Endothelial cell of umbilical vein (primary cell): ENCODE data around the gene ZWINT. TPM values are rescaled to one million over a fixed set of nuclear protein-coding genes. Genes with fewer than 3 reads are reported as not detected.

Source experiments
- BruUV-seq: library from RNA; stranded (reverse); fragments of 400-500 nt; replicated peaks from 2 replicates; lab custom pipeline; 2021; lab: Mats Ljungman, UMichigan
- CTCF ChIA-PET: fragments of 300-600, 350-600 bp; sonication (Branson Sonifier 250); formaldehyde crosslinking; loops from one replicate; lab custom pipeline; 2021; ENCODE audit warnings: antibody characterized with exemption, inconsistent platforms; lab: Charles Lee
- POLR2A ChIA-PET: fragments of 300-600, 350-600 bp; sonication (Branson Sonifier 250); formaldehyde crosslinking; loops from one replicate; lab custom pipeline; 2021; ENCODE audit warnings: antibody characterized with exemption, inconsistent platforms; lab: Charles Lee
- DNase-seq: peaks from one replicate; pipeline ENCODE4 v3.0.0-alpha.2; 2011; ENCODE audit warnings: low read depth, low spot score
- FAIRE-seq: peaks from 2 replicates; lab custom pipeline; 2011; peaks lifted over from hg19 to GRCh38; lab: Jason Lieb, UNC
- H2AFZ ChIP-seq: 2 replicates; pipeline ENCODE4 v1.6.0; 2012; ENCODE audit warnings: low read depth, low read length, control low read depth, inconsistent platforms
- H3K27ac ChIP-seq: 2 replicates; pipeline ENCODE4 v1.5.1; 2011; ENCODE audit warnings: low read depth, mild to moderate bottlenecking, control low read depth, low read length, moderate library complexity; ENCODE audit not compliant: insufficient read depth
- H3K27me3 ChIP-seq, 2 experiments: 2 replicates each; pipeline versions ENCODE4 v1.6.0 to v1.6.1; 2011; ENCODE audit warnings: low read length in 2 of 2, mixed read lengths in 1 of 2; ENCODE audit not compliant: control insufficient read depth in 2 of 2, insufficient read depth in 2 of 2
- H3K36me3 ChIP-seq, 2 experiments: 2 replicates in 1 of 2; 3 replicates in 1 of 2; pipeline ENCODE4 v1.5.1; 2011; ENCODE audit warnings: low read length in 2 of 2, mild to moderate bottlenecking in 1 of 2, moderate library complexity in 1 of 2; ENCODE audit not compliant: control insufficient read depth in 2 of 2, insufficient read depth in 2 of 2; ENCODE audit errors: extremely low read depth in 1 of 2
- H3K4me1 ChIP-seq: 3 replicates; pipeline ENCODE4 v1.5.1; 2011; ENCODE audit warnings: mild to moderate bottlenecking, low read length; ENCODE audit not compliant: control insufficient read depth, insufficient read depth; ENCODE audit errors: extremely low read depth
- H3K4me2 ChIP-seq: 2 replicates; pipeline ENCODE4 v1.6.1; 2011; ENCODE audit warnings: low read length, control low read depth, mixed read lengths; ENCODE audit not compliant: insufficient read depth
- H3K4me3 ChIP-seq, 3 experiments: fragments of 200-600 bp in 1 of 3; sonication (generic), shearing (Covaris generic) in 1 of 3; replicated peaks in 1 of 3; 2 replicates each; pipeline ENCODE4 v1.5.1; 2011 to 2016; ENCODE audit warnings: control low read depth in 3 of 3, low read length in 3 of 3, mild to moderate bottlenecking in 2 of 3, inconsistent platforms in 1 of 3, low read depth in 1 of 3, moderate library complexity in 1 of 3; ENCODE audit not compliant: insufficient read depth in 1 of 3
- H3K79me2 ChIP-seq: 2 replicates; pipeline ENCODE4 v1.6.0; 2012; ENCODE audit warnings: low read length, inconsistent platforms; ENCODE audit not compliant: control insufficient read depth, insufficient read depth
- H3K9ac ChIP-seq: replicated peaks from 2 replicates; pipeline ENCODE3; 2011; ENCODE audit warnings: low read length, control low read depth; ENCODE audit not compliant: insufficient read depth; ENCODE audit errors: extremely low read depth
- H3K9me1 ChIP-seq: replicated peaks from 3 replicates; pipeline ENCODE4 v1.6.0; 2011; ENCODE audit warnings: mild to moderate bottlenecking, low read length; ENCODE audit not compliant: control insufficient read depth, insufficient read depth; ENCODE audit errors: extremely low read depth
- H3K9me3 ChIP-seq: replicated peaks from 2 replicates; pipeline ENCODE4 v1.5.1; 2012; ENCODE audit warnings: low read length, inconsistent platforms; ENCODE audit not compliant: control insufficient read depth, insufficient read depth
- H4K20me1 ChIP-seq: replicated peaks from 2 replicates; pipeline ENCODE3; 2011; ENCODE audit warnings: mild to moderate bottlenecking, low read length; ENCODE audit not compliant: control insufficient read depth, insufficient read depth; ENCODE audit errors: extremely low read depth
- FOS ChIP-seq: IDR thresholded peaks from 2 replicates; pipeline ENCODE4 v1.6.1; 2011; ENCODE audit warnings: mild to moderate bottlenecking, low read length, moderate library complexity, borderline replicate concordance; ENCODE audit not compliant: insufficient read depth
- GATA2 ChIP-seq: IDR thresholded peaks from 2 replicates; pipeline ENCODE4 v1.7.0; 2011; ENCODE audit warnings: low read depth, mild to moderate bottlenecking, moderate library complexity, mixed read lengths, low read length; ENCODE audit not compliant: insufficient read length, insufficient read depth
- JUN ChIP-seq: IDR thresholded peaks from 2 replicates; pipeline ENCODE4 v1.6.1; 2011; ENCODE audit warnings: borderline replicate concordance, low read depth; ENCODE audit not compliant: insufficient read length, insufficient read depth
- MYC ChIP-seq: IDR thresholded peaks from one replicate; pipeline ENCODE4 v1.6.1; 2011; ENCODE audit warnings: mild to moderate bottlenecking, low read depth, low read length
- POLR2A ChIP-seq: IDR thresholded peaks from 2 replicates; pipeline ENCODE4 v1.6.1; 2012; ENCODE audit warnings: low read depth, mild to moderate bottlenecking, control low read depth, low read length
- POLR2AphosphoS5 ChIP-seq: IDR thresholded peaks from 2 replicates; pipeline ENCODE4 v1.6.1; 2012; ENCODE audit warnings: low read depth, mild to moderate bottlenecking, control low read depth, low read length, moderate library complexity; ENCODE audit not compliant: insufficient read depth
- dilution Hi-C: fragments of 300-500 bp; cut with MboI; formaldehyde crosslinking; loops from one replicate; pipeline ENCODE4 v1.15.0; 2019; ENCODE audit warnings: low sequenced_read_pairs; ENCODE audit not compliant: extremely low pct_ligation_motif_present
- intact Hi-C: fragments of 100-400 bp; cut with micrococcal nuclease; formaldehyde crosslinking; loops from one replicate; pipeline ENCODE4 v1.10.0; 2022
- polyA plus RNA-seq, 4 experiments: library from polyadenylated mRNA; depleted of rRNA in 3 of 4; stranded (reverse) in 3 of 4; unstranded in 1 of 4; fragments of >200 nt; gene quantifications; 2 replicates each; pipeline versions ENCODE4 v1.2.1 to v1.2.3, GENCODE V29; 2011 to 2012; ENCODE audit warnings: missing spikeins in 1 of 4
- total RNA-seq: library from RNA; stranded (reverse); gene quantifications from 2 replicates; pipeline ENCODE4 v1.2.3, GENCODE V29; 2021
- TF ChIP-seq, protein P1 (sequence below), 2 donors: IDR thresholded peaks; 1 replicate in 1 of 2; 2 replicates in 1 of 2; pipeline ENCODE4 v1.5.1; 2011; ENCODE audit warnings: low read length in 2 of 2, mild to moderate bottlenecking in 2 of 2, moderate library complexity in 2 of 2, control low read depth in 1 of 2, inconsistent platforms in 1 of 2, low read depth in 1 of 2; ENCODE audit not compliant: insufficient read depth in 1 of 2; ENCODE audit errors: extremely low read depth in 1 of 2
- TF ChIP-seq, protein P2 (sequence below): IDR thresholded peaks from 2 replicates; pipeline ENCODE4 v1.6.1; 2011; ENCODE audit not compliant: insufficient read depth, insufficient read length

ZWINT gene
- total and polyA plus RNA-seq, 2 donors (not counting 3 experiments of a cell fraction or from before 2014, with no cell fraction given): 42.8 to 69.6 TPM

DNA sequence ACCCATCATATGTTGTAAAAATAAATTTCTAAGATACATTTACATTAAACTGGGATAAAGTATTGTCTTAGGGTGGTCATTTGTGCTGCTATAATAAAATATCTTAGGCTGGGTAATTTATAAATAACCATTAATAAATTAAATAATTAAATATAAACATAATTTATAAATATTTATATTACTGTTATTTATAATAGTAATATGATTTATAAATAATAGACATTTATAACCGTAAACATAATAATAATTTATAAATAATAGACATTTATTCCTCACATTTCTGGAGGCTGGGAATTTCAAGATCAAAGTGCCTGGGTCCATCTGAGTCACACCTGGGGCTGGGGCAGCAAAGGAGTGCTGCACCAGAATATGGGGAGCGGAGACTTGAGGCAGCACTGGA is 31.1 kb downstream of the ZWINT start:
- Histone ChIP-seq H3K9me1 (no peaks in the 10 kb centered on the region), H3K4me2 (no peak overlapping the region), H3K9ac (no peak overlapping the region), H3K4me1 (no peaks in the 10 kb centered on the region), H3K79me2 (no peaks in the 10 kb centered on the region), H3K27me3 (no peaks in the 10 kb centered on the region), H3K36me3 (no peaks in the 10 kb centered on the region), H3K27ac (no peak overlapping the region), H3K9me3 (no peaks in the 10 kb centered on the region), H4K20me1 (no peaks in the 10 kb centered on the region), H3K4me3 (no peak overlapping the region), H2AFZ (no peak overlapping the region)
- dilution Hi-C loops (no loop called here), intact Hi-C loops (no loop called here)
- FAIRE-seq (no peak), DNase-seq (no peak)
- ChIA-PET CTCF (no interaction called here), POLR2A (no interaction called here)
- TF ChIP-seq FOS (no peak), GATA2 (no peak)
- TF ChIP-seq, protein P1, sequence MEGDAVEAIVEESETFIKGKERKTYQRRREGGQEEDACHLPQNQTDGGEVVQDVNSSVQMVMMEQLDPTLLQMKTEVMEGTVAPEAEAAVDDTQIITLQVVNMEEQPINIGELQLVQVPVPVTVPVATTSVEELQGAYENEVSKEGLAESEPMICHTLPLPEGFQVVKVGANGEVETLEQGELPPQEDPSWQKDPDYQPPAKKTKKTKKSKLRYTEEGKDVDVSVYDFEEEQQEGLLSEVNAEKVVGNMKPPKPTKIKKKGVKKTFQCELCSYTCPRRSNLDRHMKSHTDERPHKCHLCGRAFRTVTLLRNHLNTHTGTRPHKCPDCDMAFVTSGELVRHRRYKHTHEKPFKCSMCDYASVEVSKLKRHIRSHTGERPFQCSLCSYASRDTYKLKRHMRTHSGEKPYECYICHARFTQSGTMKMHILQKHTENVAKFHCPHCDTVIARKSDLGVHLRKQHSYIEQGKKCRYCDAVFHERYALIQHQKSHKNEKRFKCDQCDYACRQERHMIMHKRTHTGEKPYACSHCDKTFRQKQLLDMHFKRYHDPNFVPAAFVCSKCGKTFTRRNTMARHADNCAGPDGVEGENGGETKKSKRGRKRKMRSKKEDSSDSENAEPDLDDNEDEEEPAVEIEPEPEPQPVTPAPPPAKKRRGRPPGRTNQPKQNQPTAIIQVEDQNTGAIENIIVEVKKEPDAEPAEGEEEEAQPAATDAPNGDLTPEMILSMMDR (IDR thresholded peaks at IDR 0.05; ENCODE audit: extremely low read depth in 1 of 2, insufficient read depth in 1 of 2, low read depth in 1 of 2, low read length in 2 of 2): no peak
- no TSS peak for BruUV-seq

DNA sequence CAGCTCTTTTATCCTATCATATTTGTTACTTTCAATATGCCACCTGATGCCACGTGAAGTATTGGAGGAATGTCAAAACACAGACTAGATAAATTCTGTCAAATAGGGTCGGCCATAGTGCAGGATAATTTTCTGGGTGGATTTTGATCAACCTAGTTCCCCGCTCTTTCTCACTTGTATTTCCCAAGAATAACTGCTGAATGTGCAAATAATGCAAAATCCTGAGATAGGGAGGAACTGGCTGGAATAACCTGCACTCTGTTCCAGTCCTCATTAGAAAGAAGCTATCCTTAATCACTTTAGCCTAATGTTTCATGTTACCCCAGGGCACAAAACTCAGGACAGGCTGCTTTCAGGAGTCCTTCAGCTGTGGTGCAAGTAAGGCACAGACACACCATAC is 33.9 kb downstream of the ZWINT start:
- Histone ChIP-seq H3K4me1 (no peaks in the 10 kb centered on the region), H3K9ac (no peak overlapping the region), H3K27ac (no peak overlapping the region), H2AFZ (no peak overlapping the region), H4K20me1 (no peaks in the 10 kb centered on the region), H3K9me1 (no peaks in the 10 kb centered on the region), H3K27me3 (no peaks in the 10 kb centered on the region), H3K9me3 (no peaks in the 10 kb centered on the region), H3K36me3 (no peaks in the 10 kb centered on the region), H3K4me3 (no peak overlapping the region), H3K79me2 (no peaks in the 10 kb centered on the region), H3K4me2 (no peak overlapping the region)
- ChIA-PET CTCF (interaction anchor here (1.0 kb wide), 1 partner anchor 52 kb away, joined by 3 read pairs; no protein-coding TSS in a partner anchor), POLR2A (no interaction called here)
- DNase-seq: no peak
- no peak for FAIRE-seq
- dilution Hi-C loops: no loop called here
- BruUV-seq: no TSS peak
- intact Hi-C loops: no loop called here
- TF ChIP-seq, protein P2, sequence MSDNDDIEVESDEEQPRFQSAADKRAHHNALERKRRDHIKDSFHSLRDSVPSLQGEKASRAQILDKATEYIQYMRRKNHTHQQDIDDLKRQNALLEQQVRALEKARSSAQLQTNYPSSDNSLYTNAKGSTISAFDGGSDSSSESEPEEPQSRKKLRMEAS: no peak
- TF ChIP-seq POLR2A: no peak
- TF ChIP-seq MYC: no peak
- no peak for TF ChIP-seq POLR2AphosphoS5
- no peak for TF ChIP-seq JUN
- TF ChIP-seq, protein P1 (IDR thresholded peaks at IDR 0.05; ENCODE audit: extremely low read depth in 1 of 2, insufficient read depth in 1 of 2, low read depth in 1 of 2, low read length in 2 of 2): no peak
- TF ChIP-seq FOS: no peak
